NK-92 (cell line): ENCODE data around the gene VTI1A.

Experiments
- DNase-seq: peaks from one replicate; lab custom pipeline; 2025; ENCODE audit not compliant: unreplicated experiment; lab: John Stamatoyannopoulos, UW

The VTI1A gene

DNA sequence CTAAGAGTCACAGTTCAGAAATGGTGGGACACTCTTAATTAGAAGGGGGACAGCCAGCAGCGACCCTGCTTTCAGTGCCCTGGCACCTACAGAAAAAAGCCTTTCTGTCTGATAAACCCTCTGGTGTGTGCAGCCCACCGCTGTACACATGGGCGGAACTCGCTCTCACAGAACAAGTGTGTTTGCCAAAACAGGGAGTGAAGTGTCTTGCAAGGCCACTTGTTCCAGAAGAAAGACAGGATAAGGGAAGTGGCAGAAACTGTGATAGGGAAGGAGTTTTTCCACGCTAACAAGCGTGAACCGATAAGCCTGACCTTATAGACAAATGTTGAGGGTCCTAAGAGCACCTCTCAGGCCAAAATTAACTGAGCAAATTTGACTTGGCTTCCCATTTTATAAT is 299.3 kb downstream of the VTI1A start:
- DNase-seq: no peak

DNA sequence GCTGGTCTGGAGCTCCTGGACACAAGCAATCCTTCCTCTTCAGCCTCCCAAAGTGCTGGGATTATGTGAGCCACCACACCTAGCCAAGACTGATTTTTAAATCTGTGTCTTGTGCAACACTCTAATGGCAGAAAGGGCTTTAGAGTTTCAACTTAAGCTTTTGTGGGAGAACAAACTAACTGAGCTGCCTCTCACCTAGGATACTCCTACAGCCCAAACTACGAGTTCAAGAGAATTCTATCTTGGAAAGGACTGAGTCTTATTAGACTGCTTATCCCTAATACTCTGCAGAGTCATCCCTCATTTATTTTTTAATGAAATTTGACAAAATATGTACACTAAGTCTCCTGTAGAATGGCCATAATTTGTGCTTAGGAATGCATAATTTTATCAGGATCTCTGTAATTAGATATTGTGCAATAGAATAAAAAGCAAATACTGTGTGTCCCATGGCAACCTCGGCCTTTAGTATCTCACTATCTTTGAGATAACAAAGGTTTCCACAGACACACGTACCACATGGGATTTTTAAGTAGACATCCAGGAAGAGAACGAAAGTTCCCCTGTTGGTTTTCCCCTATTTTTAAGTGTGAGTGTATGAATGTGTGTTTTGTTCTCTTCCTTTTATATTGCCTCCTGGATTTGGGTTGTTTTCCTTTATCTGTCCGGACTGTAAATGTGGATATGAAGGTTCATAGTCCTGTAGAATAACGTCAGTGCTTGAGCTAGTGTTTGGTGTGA is 303.6 kb downstream of the VTI1A start:
- no peak for DNase-seq

DNA sequence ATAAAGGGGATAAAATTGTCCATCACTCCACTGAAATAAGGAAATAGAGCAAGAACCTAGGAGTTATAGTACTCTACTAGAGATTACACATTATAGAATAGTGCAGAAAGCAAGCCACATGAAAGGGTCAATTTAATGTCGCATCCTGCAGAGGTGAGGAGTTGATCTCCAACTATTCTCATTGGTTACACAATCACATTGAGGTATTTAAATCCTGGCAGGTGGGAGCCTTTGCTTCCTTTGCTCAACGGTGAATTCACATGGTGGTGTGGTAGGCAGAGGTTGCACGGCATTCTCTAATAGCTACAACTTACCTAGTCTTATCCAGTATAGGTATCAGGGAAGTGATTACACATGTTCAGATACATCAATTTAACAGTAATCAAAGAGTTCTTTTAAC is 304.6 kb downstream of the VTI1A start:
- no peak for DNase-seq

DNA sequence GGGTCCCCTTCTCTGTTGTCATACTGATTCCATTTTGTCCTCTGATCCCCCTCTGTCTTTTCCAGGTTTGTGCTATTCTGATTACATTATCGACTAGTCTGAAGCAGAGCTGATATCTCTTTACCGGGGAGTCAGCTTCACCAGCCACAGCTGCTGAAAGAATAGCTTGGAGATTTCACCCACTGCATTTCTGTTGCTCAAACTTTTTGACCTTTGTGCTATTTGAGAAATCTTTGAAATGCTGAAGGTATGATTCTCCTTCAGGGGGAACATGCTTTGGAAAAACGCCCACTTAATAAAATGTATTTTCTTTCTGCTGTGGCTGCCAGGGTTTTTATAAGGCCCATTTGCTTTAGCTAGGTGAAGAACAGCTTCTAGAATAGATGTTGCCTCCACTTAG is 305.3 kb downstream of the VTI1A start:
- no peak for DNase-seq

DNA sequence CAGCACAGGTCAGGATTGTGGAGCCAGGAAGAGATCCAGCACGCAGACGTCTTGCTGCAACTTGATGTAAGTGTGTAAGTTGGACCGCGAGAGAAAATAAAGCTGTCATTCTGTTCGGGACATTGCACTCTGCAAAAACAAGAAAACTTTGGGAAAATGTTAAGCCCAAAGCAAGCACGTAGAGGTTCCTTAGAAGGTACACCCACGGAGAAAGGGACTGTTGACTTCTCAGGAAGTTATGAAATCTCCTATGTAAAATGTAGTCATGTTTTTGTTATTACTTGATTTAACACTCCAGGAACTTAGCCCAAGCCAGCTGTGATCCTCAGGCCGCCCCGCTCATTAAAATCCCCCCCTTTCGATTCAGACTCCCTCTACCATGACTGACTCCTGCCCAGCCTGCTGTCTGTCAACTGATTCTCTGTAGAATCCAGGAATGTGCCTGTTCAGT is 307.0 kb downstream of the VTI1A start:
- DNase-seq: no peak

DNA sequence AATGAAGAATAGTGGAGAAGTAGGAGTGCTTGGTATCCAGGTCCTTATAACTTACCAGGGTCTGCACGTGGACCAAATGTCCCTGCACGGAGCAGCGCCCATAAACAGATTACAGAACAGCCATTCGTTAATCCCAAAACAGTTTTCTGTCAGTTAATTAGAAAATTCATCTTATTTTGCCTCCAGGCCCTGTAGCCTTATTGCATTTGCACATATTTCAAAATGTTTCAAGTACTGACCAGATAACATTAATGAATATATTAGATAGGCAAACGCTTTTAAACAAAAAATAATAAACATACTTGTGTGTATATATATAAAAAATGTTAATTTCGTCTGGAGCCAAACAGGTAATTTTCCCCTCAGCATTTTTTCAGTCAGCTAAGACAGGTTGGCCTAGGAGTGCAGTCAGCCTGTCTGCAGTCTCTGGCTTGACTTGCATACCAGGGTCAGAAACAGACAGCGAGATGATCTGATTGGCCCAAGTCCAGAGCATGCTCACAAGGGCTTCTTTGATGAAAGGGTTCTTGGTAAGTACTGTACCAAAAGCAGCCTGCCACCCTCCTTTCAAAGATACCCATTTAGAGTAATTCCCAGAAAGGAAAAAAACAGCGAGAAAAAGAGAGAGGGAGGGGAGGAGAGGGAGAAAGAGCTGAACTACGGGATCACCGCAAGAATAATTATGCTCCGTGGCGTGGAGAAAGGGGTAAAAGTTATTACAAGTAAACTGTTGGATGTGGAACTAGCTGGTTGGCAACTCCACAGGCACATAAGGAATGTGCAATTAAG is 308.6 kb downstream of the VTI1A start:
- no peak for DNase-seq

DNA sequence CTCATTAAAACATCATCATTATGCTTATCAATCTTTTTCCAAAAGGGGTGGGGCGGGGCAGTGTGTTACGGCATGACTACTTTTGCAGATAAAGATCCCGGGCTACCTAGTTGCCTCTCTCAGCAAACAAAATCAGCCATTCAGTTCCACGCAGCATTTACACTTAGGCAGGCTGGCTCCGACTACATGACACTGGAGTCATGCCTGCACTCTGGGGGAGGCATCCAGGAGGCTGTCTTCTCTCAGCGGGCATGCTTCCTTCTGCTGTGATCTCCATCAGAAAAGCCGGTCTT is 309.2 kb downstream of the VTI1A start:
- no peak for DNase-seq

DNA sequence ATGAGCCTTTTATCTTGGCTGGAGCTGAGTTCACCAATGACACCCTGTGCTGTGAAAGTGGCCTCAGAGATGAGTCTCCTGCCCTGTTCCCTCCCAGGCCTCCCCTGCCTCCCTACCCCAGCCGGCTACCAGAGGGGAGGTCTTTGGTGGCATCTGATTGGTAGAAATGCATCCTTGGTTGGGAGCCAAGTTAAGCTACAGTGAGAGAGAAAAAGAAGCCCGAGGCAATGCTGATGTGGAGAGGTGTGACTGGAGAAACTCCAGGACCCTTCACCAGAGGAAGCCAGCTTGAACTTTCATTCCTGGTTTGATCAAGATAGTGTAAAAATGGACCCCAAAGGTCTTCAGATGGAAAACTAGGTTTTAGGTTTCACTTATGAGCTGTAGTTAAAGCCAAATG is 311.9 kb downstream of the VTI1A start:
- DNase-seq: no peak

DNA sequence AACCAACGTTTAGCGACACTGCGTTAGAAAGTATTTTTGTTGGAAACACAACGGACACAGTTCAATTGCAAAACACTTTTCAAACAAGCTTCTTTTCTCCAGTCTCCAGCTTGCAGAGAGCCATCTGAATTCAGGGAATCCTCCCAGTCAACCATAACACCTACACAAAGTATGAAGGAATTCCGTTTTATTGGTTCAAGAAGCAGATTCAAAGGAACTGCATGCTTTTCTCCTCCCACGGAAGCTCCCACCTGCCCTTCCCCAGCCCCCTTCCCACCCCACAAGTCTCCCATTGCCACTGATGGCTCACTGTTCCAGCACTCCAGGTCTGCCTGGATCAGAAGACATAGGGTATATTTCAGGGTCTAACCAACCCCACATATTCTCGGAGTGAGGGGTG is 312.5 kb downstream of the VTI1A start:
- no peak for DNase-seq

DNA sequence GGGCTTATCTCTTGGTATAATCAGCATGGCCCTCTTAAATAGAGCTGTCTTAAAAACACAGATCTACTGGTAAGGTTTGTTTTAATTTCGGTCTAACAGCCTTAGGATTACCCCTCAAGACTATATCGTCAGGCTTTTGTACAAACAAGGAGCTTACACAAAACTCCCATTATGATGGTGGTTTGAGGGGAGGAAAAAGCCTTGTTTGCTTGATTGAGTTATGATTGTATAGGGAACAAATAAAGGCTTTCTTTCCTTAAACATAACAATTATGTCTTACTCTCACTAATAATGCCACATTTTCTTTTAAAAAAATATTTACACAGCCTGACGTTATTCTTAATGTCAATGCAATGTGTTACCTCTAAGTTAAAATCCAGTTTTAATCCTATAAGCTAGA is 314.2 kb downstream of the VTI1A start:
- no peak for DNase-seq

DNA sequence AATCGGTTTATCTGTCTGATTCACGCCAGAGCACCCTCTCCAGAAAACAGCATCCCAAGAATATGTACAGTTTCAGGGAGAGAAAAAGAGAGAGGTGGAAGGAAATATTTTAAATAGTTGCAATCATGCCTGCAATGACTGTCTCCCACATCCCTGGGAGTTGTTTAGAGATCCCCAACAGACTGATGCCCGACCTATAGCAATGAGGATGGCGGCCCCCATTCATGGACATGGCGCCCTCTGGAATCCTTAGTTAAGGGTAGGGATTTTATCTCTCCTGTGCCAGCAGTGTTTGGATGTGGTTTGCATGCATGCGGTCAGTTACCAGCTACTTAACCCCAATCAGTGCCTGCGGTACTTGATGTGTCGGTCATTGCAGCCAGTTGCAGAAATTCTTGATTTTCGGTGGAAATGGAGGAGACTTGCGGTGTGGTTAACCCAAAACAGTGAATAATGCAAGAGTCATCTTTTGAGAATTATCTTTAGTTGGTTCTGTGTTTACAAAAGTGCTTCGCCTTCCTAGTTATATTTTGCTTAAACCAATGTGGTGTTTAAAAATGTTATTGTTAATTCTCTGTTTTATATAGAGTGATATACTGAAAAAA is 317.0 kb downstream of the VTI1A start:
- DNase-seq: no peak

DNA sequence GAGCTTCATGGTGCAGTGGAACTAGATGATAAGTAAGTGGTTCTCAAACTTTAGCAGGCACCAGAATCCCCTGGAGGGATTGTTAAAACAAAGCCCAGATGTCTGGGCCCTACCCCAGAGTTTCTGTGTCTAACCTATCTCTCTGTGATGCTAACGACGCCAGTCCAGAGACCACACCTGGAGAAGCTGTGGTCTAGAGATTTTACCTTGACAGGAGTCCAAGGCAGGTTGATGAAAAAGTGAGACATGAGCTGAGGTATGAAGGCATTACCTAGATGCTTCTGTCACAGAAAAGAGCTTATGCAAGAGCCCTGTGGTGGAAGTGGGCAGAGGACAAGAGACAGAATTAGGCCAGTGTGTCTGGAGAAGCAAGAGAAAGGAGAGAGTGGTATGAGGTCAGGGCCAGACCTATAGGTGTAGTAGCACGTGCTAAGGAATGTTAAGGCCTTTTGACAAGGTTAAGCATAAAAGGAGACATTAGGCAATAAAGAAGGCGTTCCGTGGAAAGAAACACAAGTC is 318.8 kb downstream of the VTI1A start:
- no peak for DNase-seq

DNA sequence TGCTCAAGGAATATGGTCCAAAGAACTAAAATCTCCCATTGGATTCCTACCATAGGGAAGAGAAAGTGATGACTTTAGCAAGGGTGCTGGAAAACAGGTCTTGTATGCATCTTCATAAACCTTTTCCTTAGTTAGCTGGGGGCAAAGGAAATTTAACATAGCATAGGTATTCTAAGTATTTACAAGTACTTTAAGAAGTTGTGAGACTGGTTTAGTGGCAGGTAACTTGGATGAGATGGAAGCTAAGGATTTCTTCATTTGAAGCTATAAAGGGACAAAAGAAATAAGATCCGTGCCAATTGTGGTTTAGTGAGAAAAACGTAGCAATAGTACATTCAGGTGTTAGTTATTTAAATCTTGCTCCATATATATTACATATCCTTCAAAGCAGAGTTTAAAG is 319.6 kb downstream of the VTI1A start:
- DNase-seq: no peak

DNA sequence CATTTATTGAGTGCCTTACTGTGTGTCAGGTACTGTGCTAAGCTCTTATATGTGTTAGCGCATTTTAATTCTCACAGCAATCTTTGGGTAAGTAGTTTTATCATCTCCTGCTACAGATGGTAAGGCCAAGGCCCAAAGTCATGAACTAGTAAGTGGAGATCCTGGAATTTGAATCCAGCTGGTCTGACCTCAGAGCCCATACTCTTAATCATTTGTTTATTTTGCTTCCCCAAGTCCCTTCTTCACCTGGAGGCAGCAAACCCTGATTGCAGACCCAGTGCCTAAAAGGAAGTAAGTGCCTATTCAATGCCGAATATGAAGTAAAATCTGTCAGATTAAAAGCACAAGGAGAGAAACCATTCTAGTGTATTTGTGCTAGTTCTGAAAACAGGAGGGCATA is 320.1 kb downstream of the VTI1A start:
- no peak for DNase-seq

DNA sequence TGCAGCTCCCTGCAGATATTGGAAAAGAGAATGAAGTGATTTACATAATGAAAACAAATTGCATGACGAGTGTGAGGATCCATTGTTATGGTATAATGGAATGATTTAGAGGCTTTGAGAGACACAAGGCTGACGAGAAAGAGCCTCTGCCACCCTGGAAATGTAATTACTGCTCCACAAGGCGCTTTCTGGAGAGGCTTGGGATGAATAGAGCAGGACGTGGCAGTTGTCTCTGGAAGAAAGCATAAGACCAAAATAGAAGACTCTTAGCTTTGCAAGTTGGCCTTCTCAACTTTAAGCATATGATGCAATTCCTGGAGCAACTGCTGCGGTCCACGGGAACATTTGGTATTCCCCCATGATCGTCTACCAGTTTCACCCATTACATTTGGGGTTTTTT is 321.1 kb downstream of the VTI1A start:
- DNase-seq: no peak

DNA sequence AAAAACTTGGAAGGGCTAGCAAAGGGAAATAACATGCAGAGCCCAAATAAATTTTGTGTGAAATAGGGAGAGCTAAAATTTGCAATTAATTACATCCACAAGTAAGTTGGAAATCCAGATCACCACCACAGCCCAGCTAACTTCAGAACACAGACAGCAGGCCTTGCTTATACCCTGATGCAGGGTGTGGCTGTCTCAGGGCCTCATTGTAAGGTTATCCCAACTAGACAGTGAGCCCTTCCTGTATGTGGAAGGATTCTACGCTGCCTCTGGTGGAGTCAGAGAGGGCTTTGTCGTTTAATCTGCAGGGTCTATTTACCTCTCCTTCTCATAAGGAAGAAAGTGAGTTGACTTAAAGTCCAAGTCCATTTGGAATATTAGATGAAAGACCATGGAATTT is 322.1 kb downstream of the VTI1A start:
- DNase-seq: no peak

DNA sequence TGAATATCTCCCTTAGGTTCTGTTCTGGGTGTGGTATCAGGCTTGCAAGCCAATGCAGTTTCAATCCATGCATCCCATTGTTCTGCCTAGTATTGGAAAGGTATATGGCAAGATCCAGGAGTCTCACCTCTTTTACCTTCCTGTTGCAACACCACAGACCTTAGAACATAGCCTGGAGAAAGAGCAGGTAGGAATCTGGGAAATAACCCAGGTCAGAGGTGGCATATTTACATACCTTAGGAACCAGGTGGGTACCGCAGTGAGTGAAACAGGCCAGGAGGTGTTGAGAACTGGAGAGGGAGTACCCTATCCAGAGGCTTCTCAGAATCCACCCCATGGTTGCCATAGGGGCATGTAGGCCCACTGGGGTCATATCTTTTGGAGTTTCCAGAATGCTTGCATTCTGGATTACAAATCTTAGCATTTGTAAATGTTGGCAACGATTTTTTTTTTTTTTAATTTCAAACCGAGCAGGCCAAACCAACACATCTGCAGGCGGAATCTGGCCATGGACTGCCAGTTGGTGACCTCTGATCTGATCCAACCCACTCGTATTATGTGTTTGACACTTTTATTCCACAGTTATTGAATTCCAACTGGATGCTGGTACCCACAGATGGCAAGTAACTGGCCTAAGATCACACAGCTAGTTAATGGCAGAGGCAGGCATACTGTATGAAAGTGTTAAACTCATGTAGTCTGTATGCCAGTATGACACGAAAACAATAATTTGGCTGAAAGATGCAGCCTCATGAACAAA is 322.8 kb downstream of the VTI1A start:
- DNase-seq: no peak

DNA sequence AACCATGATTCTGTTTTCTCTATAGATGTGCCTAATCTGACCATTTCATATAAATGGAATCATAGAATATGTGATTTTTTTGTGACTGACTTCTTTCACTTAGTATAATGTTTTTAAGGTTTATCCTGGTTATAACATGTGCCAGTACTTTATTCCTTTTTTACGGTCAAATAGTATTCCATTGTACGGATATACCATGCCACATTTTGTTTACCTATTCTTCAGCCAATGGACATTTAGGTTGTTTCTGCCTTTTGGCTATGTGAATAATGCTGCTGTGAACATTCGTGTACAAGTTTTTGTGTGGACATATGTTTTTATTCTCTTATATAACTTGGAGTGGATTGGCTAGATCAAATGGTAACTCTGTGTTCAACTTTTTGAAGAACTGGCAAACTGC is 324.7 kb downstream of the VTI1A start:
- no peak for DNase-seq

DNA sequence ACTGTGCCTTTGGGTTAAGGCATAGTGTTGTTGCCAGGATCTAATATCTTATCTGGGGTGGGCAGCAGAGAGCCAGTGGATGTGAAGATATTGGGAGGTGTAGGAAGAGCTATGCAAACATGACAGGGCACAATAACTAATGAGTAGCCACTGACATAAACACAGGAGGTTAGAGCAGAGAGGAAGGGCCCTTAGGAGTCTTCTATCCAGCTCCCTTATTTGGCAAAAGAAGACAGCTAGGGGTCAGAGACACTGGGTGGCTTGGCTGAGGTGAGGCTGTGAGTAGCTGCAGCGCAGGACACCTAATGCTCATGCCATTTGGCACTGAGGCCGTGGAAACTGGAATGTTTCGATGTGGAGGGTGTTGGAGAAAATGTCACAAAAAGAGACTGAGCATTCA is 326.8 kb downstream of the VTI1A start:
- DNase-seq: no peak

DNA sequence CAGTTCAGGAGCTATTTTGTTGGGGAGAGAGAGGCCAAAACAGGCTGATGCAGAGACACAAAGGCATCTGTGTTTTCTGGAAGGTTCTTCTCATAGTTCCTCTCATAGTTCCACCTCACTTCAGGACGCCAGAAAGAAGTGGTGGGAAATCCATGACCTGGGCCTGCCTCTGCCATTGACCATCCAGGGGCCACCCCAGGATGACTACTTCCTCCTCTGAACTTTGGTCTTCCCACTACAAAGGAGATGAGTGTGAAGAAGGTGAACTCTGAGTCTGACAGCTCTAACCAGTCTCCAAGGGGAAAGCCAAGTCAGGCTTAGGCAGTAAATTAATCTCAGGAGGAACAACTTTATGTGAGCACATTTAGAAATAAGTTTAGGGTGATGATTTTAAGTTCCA is 327.2 kb downstream of the VTI1A start:
- DNase-seq: no peak

DNA sequence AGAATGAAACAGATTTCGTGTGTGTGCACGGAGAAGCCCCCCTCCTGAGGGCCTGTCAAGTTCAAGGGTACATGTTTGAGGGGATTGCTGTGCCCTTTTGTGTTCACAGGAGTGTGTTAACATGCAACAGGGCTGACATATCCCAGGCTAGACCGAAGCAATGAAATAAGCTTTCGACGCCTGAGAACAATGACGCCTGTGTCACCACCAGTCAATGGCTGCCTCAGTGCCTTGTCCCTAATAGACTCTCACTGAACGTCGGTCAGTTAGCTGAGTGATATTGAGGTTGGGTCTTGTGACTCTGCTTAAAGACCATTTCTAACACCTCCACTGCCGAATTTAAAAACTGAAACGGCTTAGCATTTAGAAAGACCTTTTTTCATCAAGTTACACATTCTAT is 327.8 kb downstream of the VTI1A start:
- no peak for DNase-seq

DNA sequence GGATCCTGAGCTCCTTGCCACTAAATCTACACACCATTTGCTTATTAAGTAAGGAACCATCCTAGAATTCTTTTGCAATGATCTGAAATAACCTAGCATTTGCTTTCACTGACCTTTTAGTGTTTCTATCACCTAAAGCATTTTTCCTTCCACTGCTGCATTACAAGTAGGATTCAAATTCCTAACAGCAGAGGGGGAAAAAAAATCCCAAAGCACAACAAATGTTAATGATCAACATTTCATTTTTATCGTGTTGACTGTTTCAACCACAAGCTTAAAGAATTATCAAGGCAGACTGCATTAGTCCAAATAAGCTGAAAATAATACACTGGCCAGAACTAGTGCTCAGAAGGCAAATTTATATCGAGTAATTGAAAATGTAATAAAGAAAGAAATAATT is 328.4 kb downstream of the VTI1A start:
- DNase-seq: no peak
